ENCODE data around the gene CUTA.

- no peak for TF ChIP-seq CTCF (IDR thresholded peaks at IDR 0.05)
- TF ChIP-seq POLR2A (IDR thresholded peaks at IDR 0.05), result peak; percentile 70 to 91
- no peak for TF ChIP-seq EP300 (IDR thresholded peaks at IDR 0.05)
These were observed 36.4 kb upstream of the CUTA start, which contains the start of gene ZBTB9 for GRCh38 chr6:33454009-33454946.
